ENCODE data around the gene RRAGC. TPM values are rescaled to one million over a fixed set of nuclear protein-coding genes. Genes with fewer than 3 reads are reported as not detected.

RRAGC gene
- total RNA-seq, 1 donor from 2014 or later, result 18.8 TPM

- FAIRE-seq (no peak), DNase-seq (ENCODE audit: low spot score in 2 of 2) (no peak)
Observed at GRCh38 chr1:38788341-38789336, 70.9 kb downstream of the RRAGC start.

Small RNA genes within 50 kb of the gene (small RNA-seq; reads per million reads assigned to genes)
- not detected for gene GJA9-MYCBP

Other genes starting within 250 kb of the RRAGC start
- 1.6 TPM for gene MYCBP, start 13.6 kb upstream of the RRAGC start, total RNA-seq
- gene GJA9, start 21.8 kb upstream of the RRAGC start, total RNA-seq, result not detected
- 0.41 TPM for gene RHBDL2, start 82.1 kb upstream of the RRAGC start, total RNA-seq
- gene AKIRIN1, start 131.5 kb upstream of the RRAGC start, total RNA-seq, result 55.0 TPM
- 337 TPM for gene NDUFS5, start 166.6 kb upstream of the RRAGC start, total RNA-seq